ENCODE data around the gene PPP3CA.

DNA sequence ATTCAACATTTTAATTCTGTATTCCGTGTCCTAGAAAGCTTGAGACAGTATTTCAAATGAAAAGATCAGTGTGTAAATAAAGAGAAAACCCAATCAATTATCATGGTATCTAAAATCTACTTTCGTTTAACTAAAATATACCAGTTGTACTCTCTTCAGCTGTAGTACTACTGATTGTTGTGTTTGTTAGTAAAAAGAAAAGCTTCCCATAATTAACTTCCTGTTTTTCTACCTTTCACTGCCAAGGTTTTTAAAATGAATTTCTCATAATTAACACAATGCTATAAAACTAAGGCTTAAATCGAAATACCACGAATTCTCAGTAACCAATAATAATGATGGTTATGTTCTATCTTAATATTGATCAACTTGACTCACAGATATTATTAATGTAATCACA, 37.4 kb downstream of the PPP3CA start:
- TF ChIP-seq CTCF (IDR thresholded peaks at IDR 0.05; ENCODE audit: low read length) (no peak), EZH2 (IDR thresholded peaks at IDR 0.05; ENCODE audit: borderline replicate concordance, low read length) (no peak)
